Transverse colon (tissue), 4 donors: ENCODE results near the gene ANKIB1.

ENCODE experiments used
- CTCF ChIP-seq, 5 experiments: fragments of 200-600 bp in 3 of 5; fragments of 450-650 bp in 2 of 5; sonication (generic) in 3 of 5; IDR thresholded peaks; 1 replicate in 2 of 5; 2 replicates in 3 of 5; pipeline ENCODE4 v1.5.1; 2016 to 2017; ENCODE audit warnings: antibody characterized with exemption in 5 of 5, inconsistent platforms in 3 of 5, mild to moderate bottlenecking in 2 of 5, moderate library complexity in 1 of 5
- POLR2A ChIP-seq: fragments of 450-650 bp; IDR thresholded peaks from one replicate; pipeline ENCODE4 v1.6.1; 2016; ENCODE audit warnings: antibody characterized with exemption, mild to moderate bottlenecking, moderate library complexity
- POLR2AphosphoS5 ChIP-seq, 3 donors: sonication (generic); formaldehyde crosslinking; IDR thresholded peaks; one replicate each; pipeline ENCODE4 v1.6.1; 2016; ENCODE audit warnings: antibody characterized with exemption in 3 of 3

- TF ChIP-seq POLR2A (no peak), CTCF (IDR thresholded peaks at IDR 0.05) (no peak), POLR2AphosphoS5 (IDR thresholded peaks at IDR 0.05) (no peak)
Measured at GRCh38 chr7:92303761-92304160, 58.0 kb downstream of the ANKIB1 start.
